GM12878 (cell line): ENCODE results near the gene DTNBP1. TPM values are rescaled to one million over a fixed set of nuclear protein-coding genes. Genes with fewer than 3 reads are reported as not detected.

Source experiments
- ATAC-seq: fragments of 200-7000 bp; cut with Tn5 transposase; 3 replicates; pipeline ENCODE4 v1.9.1; 2020; ENCODE audit warnings: mild to moderate bottlenecking, moderate library complexity
- BruUV-seq: library from RNA; stranded (reverse); fragments of 400-500 nt; replicated peaks from 2 replicates; lab custom pipeline; 2021; lab: Mats Ljungman, UMichigan
- CTCF ChIA-PET: fragments of 300-600 bp; sonication (Branson Sonifier 250); formaldehyde crosslinking; extraction: SDS; loops from one replicate; lab custom pipeline; 2021; ENCODE audit warnings: inconsistent platforms; lab: Yijun Ruan, JAX
- POLR2A ChIA-PET: fragments of 350-600 bp; formaldehyde crosslinking; extraction: SDS; loops from one replicate; lab custom pipeline; 2021; ENCODE audit warnings: inconsistent platforms; lab: Charles Lee
- RAD21 ChIA-PET: fragments of 300-600 bp; sonication (Branson Sonifier 250); formaldehyde crosslinking; loops from one replicate; lab custom pipeline; 2023; ENCODE audit warnings: antibody characterized with exemption; ENCODE audit not compliant: unreplicated experiment; lab: Charles Lee
- SMC1A ChIA-PET: fragments of 300-600 bp; sonication (Branson Sonifier 250); formaldehyde crosslinking; loops from one replicate; lab custom pipeline; 2023; ENCODE audit not compliant: unreplicated experiment, uncharacterized antibody; lab: Charles Lee
- DNase-seq: peaks from one replicate; pipeline ENCODE4 v3.0.0-alpha.2; 2011; ENCODE audit warnings: low read depth, low spot score
- FAIRE-seq: peaks from 3 replicates; lab custom pipeline; 2011; peaks lifted over from hg19 to GRCh38; lab: Jason Lieb, UNC
- H2AFZ ChIP-seq: 2 replicates; pipeline ENCODE4 v1.6.0; 2011; ENCODE audit warnings: low read depth, low read length, control low read depth; ENCODE audit not compliant: control insufficient read depth
- H3K27ac ChIP-seq: 2 replicates; pipeline ENCODE4 v1.5.1; 2011; ENCODE audit warnings: control low read depth; ENCODE audit not compliant: control insufficient read depth, insufficient read depth
- H3K27me3 ChIP-seq, 2 experiments: replicated peaks in 1 of 2; 2 replicates each; pipeline versions ENCODE4 v1.6.0 to v1.6.1; 2011; ENCODE audit warnings: low read length in 1 of 2; ENCODE audit not compliant: control insufficient read depth in 2 of 2, insufficient read depth in 2 of 2
- H3K36me3 ChIP-seq, 2 experiments: 2 replicates each; pipeline ENCODE4 v1.5.1; 2011; ENCODE audit warnings: low read length in 1 of 2; ENCODE audit not compliant: control insufficient read depth in 2 of 2, insufficient read depth in 2 of 2
- H3K4me1 ChIP-seq: 2 replicates; pipeline ENCODE4 v1.6.1; 2011; ENCODE audit warnings: mild to moderate bottlenecking, low read length, moderate library complexity, mixed read lengths; ENCODE audit not compliant: control insufficient read depth, insufficient read depth
- H3K4me2 ChIP-seq: 2 replicates; pipeline ENCODE4 v1.6.0; 2011; ENCODE audit warnings: control low read depth; ENCODE audit not compliant: control insufficient read depth, insufficient read depth
- H3K4me3 ChIP-seq: fragments of 200-600 bp; sonication (generic); 2 replicates; pipeline ENCODE4 v1.5.1; 2016
- H3K79me2 ChIP-seq: 2 replicates; pipeline ENCODE4 v1.6.0; 2011; ENCODE audit warnings: low read length; ENCODE audit not compliant: control insufficient read depth, insufficient read depth
- H3K9ac ChIP-seq: 2 replicates; pipeline ENCODE4 v1.8.0; 2011; ENCODE audit warnings: low read length, control low read depth, mixed read lengths; ENCODE audit not compliant: control insufficient read depth, insufficient read depth
- H3K9me3 ChIP-seq: replicated peaks from 3 replicates; pipeline ENCODE4 v1.5.1; 2011; ENCODE audit warnings: mild to moderate bottlenecking, low read length; ENCODE audit not compliant: control insufficient read depth, insufficient read depth
- H4K20me1 ChIP-seq: 2 replicates; pipeline ENCODE4 v1.6.0; 2011; ENCODE audit not compliant: control insufficient read depth, insufficient read depth
- BHLHE40 ChIP-seq, 2 experiments: fragments of 450-650 bp in 1 of 2; IDR thresholded peaks; 2 replicates each; pipeline ENCODE4 v1.6.1; 2011 to 2017; ENCODE audit warnings: low read depth in 2 of 2, borderline replicate concordance in 1 of 2, improper control_type of control experiment in 1 of 2, low read length in 1 of 2, mild to moderate bottlenecking in 1 of 2
- FOS ChIP-seq: IDR thresholded peaks from 3 replicates; pipeline ENCODE4 v1.6.1; 2011; ENCODE audit warnings: borderline replicate concordance; ENCODE audit not compliant: insufficient read length; ENCODE audit errors: extremely low read depth
- POLR2AphosphoS2 ChIP-seq: IDR thresholded peaks from 2 replicates; pipeline ENCODE4 v1.6.1; 2011; ENCODE audit warnings: low read depth, mild to moderate bottlenecking, low read length, improper control_type of control experiment, moderate library complexity
- SMC3 ChIP-seq: IDR thresholded peaks from 2 replicates; pipeline ENCODE4 v1.6.1; 2011; ENCODE audit warnings: low read length, improper control_type of control experiment, borderline replicate concordance
- SP1 ChIP-seq: IDR thresholded peaks from one replicate; pipeline ENCODE4 v1.6.1; 2011; ENCODE audit warnings: low read depth, low read length
- WGBS: methylation state at CpG from one replicate; pipeline ENCODE4 v1.1.6; 2016; ENCODE audit warnings: low lambda C conversion rate; ENCODE audit not compliant: insufficient replicate concordance, insufficient coverage; ENCODE audit errors: missing lambda C conversion rate; 5-methylcytosine and 5-hydroxymethylcytosine counted together
- in situ Hi-C: fragments of 300-500 bp; cut with MboI; formaldehyde crosslinking; loops from 9 replicates; pipeline ENCODE4 v1.14.3; 2018; ENCODE audit warnings: mixed read lengths
- intact Hi-C: fragments of 100-400 bp; cut with micrococcal nuclease; formaldehyde crosslinking; loops from one replicate; pipeline ENCODE4 v1.14.2; 2022; ENCODE audit not compliant: unreplicated experiment
- polyA plus RNA-seq, 11 experiments: library from polyadenylated mRNA; depleted of rRNA in 4 of 11; unstranded in 6 of 11; stranded (reverse) in 5 of 11; fragments of >200 nt; fragmentation: Nextera tagmentation in 4 of 11; fragmentation: Illumina TruSeq in 1 of 11; extraction: Ambion mirVana in 4 of 11; extraction: Trizol in 1 of 11; gene quantifications; 1 replicate in 1 of 11; 2 replicates in 10 of 11; pipeline versions ENCODE4 v1.2.1 to v1.2.3, GENCODE V29; 2011 to 2016; ENCODE audit warnings: inconsistent platforms in 2 of 11, missing spikeins in 2 of 11, low read depth in 1 of 11
- total RNA-seq, 4 experiments: library from RNA; depleted of rRNA in 3 of 4; stranded (reverse); fragments of >200 nt in 3 of 4; fragmentation: Illumina TruSeq in 1 of 4; extraction: Trizol in 1 of 4; gene quantifications; 2 replicates each; pipeline versions ENCODE4 v1.2.1 to v1.2.3, GENCODE V29; 2013 to 2021
- TF ChIP-seq, protein P1 (sequence below): IDR thresholded peaks from 2 replicates; pipeline ENCODE4 v1.6.1; 2011; ENCODE audit warnings: mild to moderate bottlenecking, low read depth, low read length, moderate library complexity; ENCODE audit not compliant: insufficient replicate concordance

DTNBP1 gene
- total and polyA plus RNA-seq, 10 of the 15 experiments (the other 5 are each of a cell fraction or from before 2014, with no cell fraction given) = 7.1 to 40.3 (median 20.1) TPM

DNA sequence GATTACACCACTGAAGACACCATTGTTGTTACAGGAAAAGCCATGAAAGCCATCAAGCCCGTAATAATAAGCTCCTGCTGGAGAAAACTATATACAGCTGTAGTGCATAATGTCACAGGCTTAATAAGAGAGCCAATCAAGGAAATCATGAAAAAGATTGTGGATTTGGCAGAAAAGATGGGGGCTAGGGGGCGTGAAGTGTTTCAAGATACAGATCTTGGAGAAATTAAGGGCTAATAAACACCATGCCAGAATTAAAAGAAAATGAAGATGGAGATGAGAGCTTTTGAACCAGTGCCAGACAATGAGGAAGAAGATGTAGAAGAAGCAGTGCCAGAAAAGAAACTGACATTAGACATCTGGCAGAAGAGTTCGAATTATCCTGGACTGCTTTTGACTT, 43.2 kb upstream of the DTNBP1 start:
- no TSS peak for BruUV-seq
- DNase-seq (no peak), FAIRE-seq (no peak), ATAC-seq (no peak)
- POLR2A ChIA-PET = no interaction called here
- CTCF ChIA-PET = interaction anchor here (0.8 to 1.1 kb wide), 4 partner anchors 11 to 326 kb away, joined by 3 read pairs; no protein-coding TSS in a partner anchor
- H2AFZ ChIP-seq = no peak overlapping the region
- no peak overlapping the region for H3K27ac ChIP-seq
- RAD21 ChIA-PET = interaction anchor here (1.1 kb wide), 1 partner anchor 422 kb away, joined by 3 read pairs; the partner anchor contains the start of gene MYLIP
- SMC1A ChIA-PET = interaction anchor here (0.7 to 1.8 kb wide), 5 partner anchors 10 to 477 kb away, joined by 3 to 6 read pairs (median 4); no protein-coding TSS in a partner anchor
- no peaks in the 10 kb centered on the region for H3K36me3 ChIP-seq
- no peaks in the 10 kb centered on the region for H3K79me2 ChIP-seq
- H3K9me3 ChIP-seq = no peaks in the 10 kb centered on the region; the same call in 2 of the 3 replicates
- 40% methylated on average over 3 of the region's 3 CpGs for WGBS
- no peaks in the 10 kb centered on the region for H3K27me3 ChIP-seq
- no peak overlapping the region for H3K4me3 ChIP-seq
- H3K9ac ChIP-seq = no peak overlapping the region
- TF ChIP-seq, protein P1, sequence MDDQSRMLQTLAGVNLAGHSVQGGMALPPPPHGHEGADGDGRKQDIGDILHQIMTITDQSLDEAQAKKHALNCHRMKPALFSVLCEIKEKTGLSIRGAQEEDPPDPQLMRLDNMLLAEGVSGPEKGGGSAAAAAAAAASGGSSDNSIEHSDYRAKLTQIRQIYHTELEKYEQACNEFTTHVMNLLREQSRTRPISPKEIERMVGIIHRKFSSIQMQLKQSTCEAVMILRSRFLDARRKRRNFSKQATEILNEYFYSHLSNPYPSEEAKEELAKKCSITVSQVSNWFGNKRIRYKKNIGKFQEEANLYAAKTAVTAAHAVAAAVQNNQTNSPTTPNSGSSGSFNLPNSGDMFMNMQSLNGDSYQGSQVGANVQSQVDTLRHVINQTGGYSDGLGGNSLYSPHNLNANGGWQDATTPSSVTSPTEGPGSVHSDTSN = no peak
- TF ChIP-seq FOS (no peak), SP1 (no peak), POLR2AphosphoS2 (no peak), SMC3 (no peak), BHLHE40 (IDR thresholded peaks at IDR 0.05; ENCODE audit: borderline replicate concordance in 1 of 2, low read depth in 2 of 2, low read length in 1 of 2) (no peak)
- intact Hi-C loops = no loop called here
- in situ Hi-C loops = no loop called here
- H4K20me1 ChIP-seq = no peaks in the 10 kb centered on the region
- no peak overlapping the region for H3K4me2 ChIP-seq
- no peaks in the 10 kb centered on the region for H3K4me1 ChIP-seq
